Left lung (tissue), 10 donors: ENCODE results near the gene PAPPA2. TPM values are rescaled to one million over a fixed set of nuclear protein-coding genes. Genes with fewer than 3 reads are reported as not detected.

Source experiments
- ATAC-seq: fragments of 200-7000 bp; cut with Tn5 transposase; one replicate; pipeline ENCODE4 v1.9.1; 2020; ENCODE audit warnings: moderate library complexity
- DNase-seq, 4 donors: peaks; one replicate each; pipeline ENCODE4 v3.0.0-alpha.2; 2013 to 2020
- H3K27ac ChIP-seq, 2 donors: fragments of 200-600 bp; sonication (generic) in 1 of 2; one replicate each; pipeline versions ENCODE4 v1.5.0 to v1.8.0; 2020 to 2021
- H3K27me3 ChIP-seq, 2 donors: fragments of 200-600 bp; sonication (generic) in 1 of 2; one replicate each; pipeline versions ENCODE4 v1.5.0 to v1.8.0; 2020 to 2021
- H3K36me3 ChIP-seq, 2 donors: fragments of 200-600 bp; sonication (generic) in 1 of 2; one replicate each; pipeline versions ENCODE4 v1.5.0 to v1.8.0; 2020 to 2021
- H3K4me1 ChIP-seq, 2 donors: fragments of 200-600 bp; one replicate each; pipeline ENCODE4 v1.8.0; 2021
- H3K4me3 ChIP-seq, 2 donors: fragments of 200-600 bp; sonication (generic) in 1 of 2; one replicate each; pipeline versions ENCODE4 v1.5.0 to v1.8.0; 2020 to 2021; ENCODE audit warnings: mild to moderate bottlenecking in 1 of 2
- H3K9me3 ChIP-seq, 2 donors: fragments of 200-600 bp; sonication (generic) in 1 of 2; one replicate each; pipeline versions ENCODE4 v1.5.0 to v1.8.0; 2020 to 2021
- CTCF ChIP-seq, 2 donors: fragments of 200-600 bp; sonication (generic) in 1 of 2; IDR thresholded peaks; one replicate each; pipeline versions ENCODE4 v1.5.0 to v1.8.0; 2021; ENCODE audit warnings: antibody characterized with exemption in 2 of 2
- intact Hi-C, 2 donors: fragments of 100-400 bp; cut with DNase I; formaldehyde crosslinking; loops; one replicate each; pipeline versions ENCODE4 v1.11.2 to v1.14.2; 2022
- polyA plus RNA-seq, 6 donors: library from polyadenylated mRNA; unstranded; fragments of 120-200 nt; gene quantifications; one replicate each; pipeline ENCODE4 v1.2.1, GENCODE V29; 2013; ENCODE audit not compliant: insufficient read length in 6 of 6
- total RNA-seq, 2 donors: library from RNA; stranded (reverse); fragmentation: NEBNext Ultra II Directional; extraction: Animal tissue kit (Norgen Biotek cat#: 25700); gene quantifications; one replicate each; pipeline ENCODE4 v1.2.1, GENCODE V29; 2021
- donor health status: DM: no; HTN: yes; CAD: no.
- donor health status: DM: no; HTN: no; CAD: no.

PAPPA2 gene
- total and polyA plus RNA-seq, 8 donors = 0.09 to 0.68 (median 0.27) TPM

DNA sequence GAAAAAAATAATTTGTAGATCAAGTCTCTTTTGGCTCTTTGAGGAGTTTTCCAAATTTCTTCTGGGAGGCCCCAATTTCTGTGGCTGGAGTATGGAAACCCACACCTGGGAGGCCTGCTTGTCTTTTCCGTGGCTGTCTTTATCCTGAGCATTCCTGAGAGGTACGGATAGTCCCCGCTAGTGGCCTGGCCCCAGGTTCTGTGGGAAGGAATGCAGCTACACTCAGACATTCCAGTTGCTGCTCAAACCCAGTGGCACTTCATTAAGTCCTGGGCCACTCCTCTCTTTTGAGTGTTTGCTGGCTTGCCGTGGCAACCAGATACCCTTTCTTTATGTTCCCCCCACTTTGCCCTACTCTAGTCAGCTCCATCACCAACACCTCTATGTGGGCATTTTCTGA is 391.1 kb downstream of the PAPPA2 start:
- Histone ChIP-seq H3K4me1 (no peaks in the 10 kb centered on the region), H3K4me3 (no peak overlapping the region), H3K27me3 (no peaks in the 10 kb centered on the region), H3K36me3 (no peaks in the 10 kb centered on the region), H3K9me3 (no peaks in the 10 kb centered on the region), H3K27ac (no peak overlapping the region)
- ATAC-seq (peak; percentile 50), DNase-seq (no peak)
- no peak for TF ChIP-seq CTCF (IDR thresholded peaks at IDR 0.05)
- intact Hi-C loops = no loop called here

GRCh38 chr1:176854758-176855745 is 392.1 kb downstream of the PAPPA2 start:
- Histone ChIP-seq H3K4me3 (no peak overlapping the region), H3K27me3 (no peaks in the 10 kb centered on the region), H3K36me3 (no peaks in the 10 kb centered on the region), H3K4me1 (no peaks in the 10 kb centered on the region), H3K9me3 (no peaks in the 10 kb centered on the region), H3K27ac (no peak overlapping the region)
- no peak for TF ChIP-seq CTCF (IDR thresholded peaks at IDR 0.05)
- DNase-seq (peak in 2 of 4 donors; percentile 20 to 55), ATAC-seq (no peak)
- intact Hi-C loops = no loop called here

GRCh38 chr1:176857632-176858031 is 394.7 kb downstream of the PAPPA2 start:
- H3K4me3 ChIP-seq = no peak overlapping the region
- H3K4me1 ChIP-seq = no peaks in the 10 kb centered on the region
- no peak for TF ChIP-seq CTCF (IDR thresholded peaks at IDR 0.05)
- H3K36me3 ChIP-seq = no peaks in the 10 kb centered on the region
- H3K9me3 ChIP-seq = no peaks in the 10 kb centered on the region
- no peak overlapping the region for H3K27ac ChIP-seq
- no peak for DNase-seq
- intact Hi-C loops = no loop called here
- no peak for ATAC-seq
- no peaks in the 10 kb centered on the region for H3K27me3 ChIP-seq

GRCh38 chr1:176858433-176858916 is 395.5 kb downstream of the PAPPA2 start:
- no peak for ATAC-seq
- intact Hi-C loops = no loop called here
- Histone ChIP-seq H3K27me3 (no peaks in the 10 kb centered on the region), H3K27ac (no peak overlapping the region), H3K9me3 (no peaks in the 10 kb centered on the region), H3K36me3 (no peaks in the 10 kb centered on the region), H3K4me3 (no peak overlapping the region), H3K4me1 (no peaks in the 10 kb centered on the region)
- DNase-seq = no peak
- no peak for TF ChIP-seq CTCF (IDR thresholded peaks at IDR 0.05)

DNA sequence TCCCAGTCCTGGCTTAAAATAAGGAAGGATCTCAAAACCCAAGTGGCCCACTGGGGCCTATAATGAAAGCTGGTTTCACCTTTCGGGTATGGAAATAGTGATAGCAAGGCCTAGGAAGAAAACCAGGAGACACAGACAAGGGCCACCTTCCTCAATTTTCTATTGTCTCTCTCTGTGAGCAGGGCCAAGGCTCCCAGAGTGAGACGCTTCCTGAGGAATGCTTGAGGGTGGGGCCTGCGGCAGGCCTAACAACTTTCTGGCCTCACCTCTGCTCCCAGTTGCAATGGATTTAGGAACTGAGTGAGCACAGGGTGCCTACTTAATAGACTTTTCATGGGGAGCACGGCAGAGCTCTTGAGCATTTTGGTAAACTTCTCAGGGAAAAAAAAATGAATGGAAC is 400.6 kb downstream of the PAPPA2 start:
- no peak overlapping the region for H3K4me3 ChIP-seq
- no peak for ATAC-seq
- H3K4me1 ChIP-seq = no peaks in the 10 kb centered on the region
- no peaks in the 10 kb centered on the region for H3K27me3 ChIP-seq
- DNase-seq = no peak
- H3K36me3 ChIP-seq = no peaks in the 10 kb centered on the region
- H3K27ac ChIP-seq = no peak overlapping the region
- TF ChIP-seq CTCF (IDR thresholded peaks at IDR 0.05) = no peak
- intact Hi-C loops = no loop called here
- H3K9me3 ChIP-seq = no peaks in the 10 kb centered on the region
